Neuronal stem cell (in vitro differentiated cells): ENCODE measurements around the gene PARD3B.

Experiments used
- DNase-seq: peaks from one replicate; pipeline ENCODE4 v3.0.0-alpha.2; 2013; ENCODE audit warnings: low spot score
- H2AFZ ChIP-seq: one replicate; pipeline ENCODE4 v1.6.1; 2013; ENCODE audit warnings: mild to moderate bottlenecking, low read length, inconsistent platforms
- H2AK5ac ChIP-seq: 2 replicates; pipeline ENCODE4 v1.6.1; 2013; ENCODE audit warnings: low read depth, mild to moderate bottlenecking, inconsistent platforms, low read length, moderate library complexity, mixed read lengths
- H2BK120ac ChIP-seq: 2 replicates; pipeline ENCODE4 v1.6.1; 2013; ENCODE audit warnings: low read depth, mild to moderate bottlenecking, inconsistent platforms, low read length, moderate library complexity, mixed read lengths
- H2BK12ac ChIP-seq: one replicate; pipeline ENCODE4 v1.6.1; 2013; ENCODE audit warnings: low read length, inconsistent platforms
- H2BK15ac ChIP-seq: 2 replicates; pipeline ENCODE4 v1.6.1; 2013; ENCODE audit warnings: mild to moderate bottlenecking, low read length, inconsistent platforms, mixed read lengths
- H2BK5ac ChIP-seq: one replicate; pipeline ENCODE4 v1.6.1; 2013; ENCODE audit warnings: inconsistent platforms, mild to moderate bottlenecking, low read length, moderate library complexity
- H3K14ac ChIP-seq: one replicate; pipeline ENCODE4 v1.6.1; 2013; ENCODE audit warnings: low read length, inconsistent platforms
- H3K18ac ChIP-seq: 2 replicates; pipeline ENCODE4 v1.6.1; 2013; ENCODE audit warnings: low read length, inconsistent platforms
- H3K23ac ChIP-seq: 2 replicates; pipeline ENCODE4 v1.6.1; 2013; ENCODE audit warnings: low read depth, mild to moderate bottlenecking, mixed read lengths, low read length, inconsistent platforms; ENCODE audit not compliant: poor library complexity
- H3K27ac ChIP-seq: replicated peaks from 3 replicates; pipeline ENCODE4 v1.5.1; 2013; ENCODE audit warnings: low read length, inconsistent platforms
- H3K27me3 ChIP-seq, 3 experiments: 2 replicates each; pipeline ENCODE4 v1.6.1; 2013; ENCODE audit warnings: low read length in 3 of 3, mild to moderate bottlenecking in 2 of 3, inconsistent platforms in 1 of 3, low read depth in 1 of 3, mixed read lengths in 1 of 3, moderate library complexity in 1 of 3; ENCODE audit not compliant: control insufficient read depth in 3 of 3, insufficient read depth in 3 of 3
- H3K36me3 ChIP-seq, 2 donors: replicated peaks in 1 of 2; 2 replicates each; pipeline ENCODE4 v1.6.1; 2013; ENCODE audit warnings: low read length in 2 of 2; ENCODE audit not compliant: control insufficient read depth in 2 of 2, insufficient read depth in 2 of 2
- H3K4ac ChIP-seq: 2 replicates; pipeline ENCODE4 v1.6.1; 2013; ENCODE audit warnings: inconsistent platforms, mild to moderate bottlenecking, low read length, moderate library complexity
- H3K4me1 ChIP-seq, 2 donors: 1 replicate in 1 of 2; 2 replicates in 1 of 2; pipeline ENCODE4 v1.6.1; 2013; ENCODE audit warnings: low read length in 2 of 2, low read depth in 1 of 2; ENCODE audit not compliant: control insufficient read depth in 2 of 2, insufficient read depth in 1 of 2
- H3K4me2 ChIP-seq: one replicate; pipeline ENCODE4 v1.6.1; 2013; ENCODE audit warnings: mild to moderate bottlenecking, low read length, inconsistent platforms; ENCODE audit not compliant: insufficient read depth, poor library complexity, severe bottlenecking
- H3K4me3 ChIP-seq, 2 donors: 2 replicates each; pipeline ENCODE4 v1.5.1; 2013; ENCODE audit warnings: low read length in 2 of 2, mild to moderate bottlenecking in 2 of 2, inconsistent platforms in 1 of 2, moderate library complexity in 1 of 2
- H3K79me1 ChIP-seq: one replicate; pipeline ENCODE4 v1.6.1; 2013; ENCODE audit warnings: low read depth, mild to moderate bottlenecking, inconsistent platforms, low read length, moderate library complexity
- H3K9ac ChIP-seq: one replicate; pipeline ENCODE4 v1.6.1; 2013; ENCODE audit warnings: mild to moderate bottlenecking, low read depth, low read length, inconsistent platforms; ENCODE audit not compliant: poor library complexity
- H3K9me3 ChIP-seq, 2 donors: replicated peaks in 1 of 2; 2 replicates each; pipeline versions ENCODE3 to v1.6.1; 2013; ENCODE audit warnings: low read length in 2 of 2, mild to moderate bottlenecking in 2 of 2, inconsistent platforms in 1 of 2, low read depth in 1 of 2, mixed read lengths in 1 of 2, moderate library complexity in 1 of 2; ENCODE audit not compliant: control insufficient read depth in 2 of 2, insufficient read depth in 1 of 2
- H4K8ac ChIP-seq: one replicate; pipeline ENCODE4 v1.6.1; 2013; ENCODE audit warnings: low read depth, mild to moderate bottlenecking, inconsistent platforms, low read length, moderate library complexity
- H4K91ac ChIP-seq: one replicate; pipeline ENCODE4 v1.6.1; 2013; ENCODE audit warnings: low read length, low read depth, mild to moderate bottlenecking, inconsistent platforms; ENCODE audit not compliant: poor library complexity
- WGBS, 2 donors: extraction: QIAGEN DNeasy Blood & Tissue Kit; methylation state at CpG; one replicate each; pipeline ENCODE4 v1.1.7; 2013; ENCODE audit warnings: missing lambda C conversion rate in 2 of 2, mixed read lengths in 1 of 2; ENCODE audit not compliant: insufficient read length in 2 of 2, insufficient replicate concordance in 1 of 2; ENCODE audit errors: extremely low coverage in 2 of 2; 5-methylcytosine and 5-hydroxymethylcytosine counted together

PARD3B gene

GRCh38 chr2:204683384-204683783 lies 138.1 kb downstream of the PARD3B start:
- Histone ChIP-seq H3K4ac (no peak overlapping the region), H3K14ac (no peak overlapping the region), H4K91ac (no peak overlapping the region), H3K23ac (no peak overlapping the region), H3K27me3 (no peaks in the 10 kb centered on the region), H3K36me3 (peaks cover 0 to 16% of the 10 kb centered on the region in 2 donors), H2AK5ac (no peak overlapping the region), H4K8ac (no peak overlapping the region), H2BK12ac (no peak overlapping the region), H2BK120ac (no peak overlapping the region), H3K4me1 (peaks cover 0 to 6% of the 10 kb centered on the region in 2 donors), H3K79me1 (no peaks in the 10 kb centered on the region), H3K4me2 (no peak overlapping the region), H2AFZ (no peak overlapping the region), H3K27ac (no peak overlapping the region), H3K18ac (no peak overlapping the region), H2BK15ac (no peak overlapping the region), H3K4me3 (no peak overlapping the region), H2BK5ac (no peak overlapping the region), H3K9ac (no peak overlapping the region), H3K9me3 (peaks cover 0 to 6% of the 10 kb centered on the region in 2 donors)
- DNase-seq, result no peak
- WGBS, 2 donors, result no CpG with 5 or more reads among the region's 1 CpG

- no peak for DNase-seq
- H2BK15ac ChIP-seq, result no peak overlapping the region
- H2BK12ac ChIP-seq, result no peak overlapping the region
- no peak overlapping the region for H4K8ac ChIP-seq
- H3K18ac ChIP-seq, result no peak overlapping the region
- no peak overlapping the region for H3K4me3 ChIP-seq
- H3K36me3 ChIP-seq, result peaks cover 0 to 23% of the 10 kb centered on the region in 2 donors
- no peaks in the 10 kb centered on the region for H3K9me3 ChIP-seq
- H4K91ac ChIP-seq, result no peak overlapping the region
- H3K4ac ChIP-seq, result no peak overlapping the region
- H2BK5ac ChIP-seq, result no peak overlapping the region
- no CpG with 5 or more reads among the region's 3 CpGs for WGBS, 2 donors
- no peaks in the 10 kb centered on the region for H3K79me1 ChIP-seq
- no peak overlapping the region for H3K27ac ChIP-seq
- H3K14ac ChIP-seq, result no peak overlapping the region
- H3K27me3 ChIP-seq, result no peaks in the 10 kb centered on the region
- no peak overlapping the region for H2AFZ ChIP-seq
- no peak overlapping the region for H3K23ac ChIP-seq
- no peak overlapping the region for H2BK120ac ChIP-seq
- H3K4me1 ChIP-seq, result peaks cover 0 to 3% of the 10 kb centered on the region in 2 donors
- no peak overlapping the region for H3K9ac ChIP-seq
- no peak overlapping the region for H3K4me2 ChIP-seq
- H2AK5ac ChIP-seq, result no peak overlapping the region
Measured at GRCh38 chr2:204686406-204686805, 141.1 kb downstream of the PARD3B start.

- Histone ChIP-seq H3K4me2 (no peak overlapping the region), H4K91ac (no peak overlapping the region), H3K4me3 (no peak overlapping the region), H3K18ac (no peak overlapping the region), H3K9ac (no peak overlapping the region), H3K36me3 (peaks cover 0 to 23% of the 10 kb centered on the region in 2 donors), H3K9me3 (no peaks in the 10 kb centered on the region), H3K4ac (no peak overlapping the region), H2BK15ac (no peak overlapping the region), H3K23ac (no peak overlapping the region), H2AK5ac (no peak overlapping the region), H3K14ac (no peak overlapping the region), H3K79me1 (no peaks in the 10 kb centered on the region), H2BK12ac (no peak overlapping the region), H3K4me1 (no peaks in the 10 kb centered on the region), H3K27me3 (no peaks in the 10 kb centered on the region), H4K8ac (no peak overlapping the region), H3K27ac (no peak overlapping the region), H2BK5ac (no peak overlapping the region), H2AFZ (no peak overlapping the region), H2BK120ac (no peak overlapping the region)
- no CpG with 5 or more reads among the region's 2 CpGs for WGBS, 2 donors
- DNase-seq, result no peak
Measured at GRCh38 chr2:204687776-204688175, 142.5 kb downstream of the PARD3B start.

- Histone ChIP-seq H2BK15ac (no peak overlapping the region), H2BK5ac (no peak overlapping the region), H3K9ac (no peak overlapping the region), H2BK120ac (no peak overlapping the region), H3K14ac (no peak overlapping the region), H3K27me3 (no peaks in the 10 kb centered on the region), H3K27ac (no peak overlapping the region), H3K4ac (no peak overlapping the region), H2BK12ac (no peak overlapping the region), H3K23ac (no peak overlapping the region), H3K4me3 (no peak overlapping the region), H3K79me1 (no peaks in the 10 kb centered on the region), H3K9me3 (no peaks in the 10 kb centered on the region), H3K4me2 (no peak overlapping the region), H2AK5ac (no peak overlapping the region), H3K36me3 (peaks cover 0 to 14% of the 10 kb centered on the region in 2 donors), H2AFZ (no peak overlapping the region), H3K18ac (no peak overlapping the region), H4K8ac (no peak overlapping the region), H4K91ac (no peak overlapping the region), H3K4me1 (no peaks in the 10 kb centered on the region)
- WGBS, 2 donors, result no CpG with 5 or more reads among the region's 2 CpGs
- peak; percentile 44 for DNase-seq
Measured at GRCh38 chr2:204691911-204692510, 146.7 kb downstream of the PARD3B start.
